Lower lobe of right lung (tissue), 2 donors: ENCODE measurements around the gene SDHAF3. TPM values are rescaled to one million over a fixed set of nuclear protein-coding genes. Genes with fewer than 3 reads are reported as not detected.
"Not testable (repeated sequence)": the region's sequence is repeated elsewhere in the genome, so short reads cannot be mapped to it uniquely, and the experiment has no call there.

Experiments used
- ATAC-seq, 2 donors: fragments of 200-7000 bp; cut with Tn5 transposase; one replicate each; pipeline ENCODE4 v1.9.1; 2020 to 2022; ENCODE audit warnings: mild to moderate bottlenecking in 2 of 2, moderate library complexity in 2 of 2
- DNase-seq: peaks from one replicate; pipeline ENCODE4 v3.0.0-alpha.2; 2020
- H3K27ac ChIP-seq: fragments of 200-600 bp; one replicate; pipeline ENCODE4 v1.8.0; 2022
- H3K27me3 ChIP-seq: fragments of 200-600 bp; one replicate; pipeline ENCODE4 v1.8.0; 2022; ENCODE audit warnings: low read depth
- H3K36me3 ChIP-seq: fragments of 200-600 bp; one replicate; pipeline ENCODE4 v1.8.0; 2022; ENCODE audit warnings: mild to moderate bottlenecking
- H3K4me1 ChIP-seq: fragments of 200-600 bp; one replicate; pipeline ENCODE4 v1.8.0; 2022
- H3K4me3 ChIP-seq: fragments of 200-600 bp; one replicate; pipeline ENCODE4 v1.8.0; 2022; ENCODE audit warnings: mild to moderate bottlenecking
- H3K9me3 ChIP-seq: fragments of 200-600 bp; one replicate; pipeline ENCODE4 v1.8.0; 2022
- intact Hi-C: fragments of 100-400 bp; cut with DNase I; formaldehyde crosslinking; loops from one replicate; pipeline ENCODE4 v1.11.0; 2022
- long read RNA-seq: library from polyadenylated mRNA; unstranded; transcript quantifications from one replicate; pipeline ENCODE4 v2.0.0, GENCODE V29; 2021
- total RNA-seq: library from RNA; stranded (reverse); fragmentation: NEBNext Ultra II Directional; extraction: Animal tissue kit (Norgen Biotek cat#: 25700); gene quantifications from one replicate; pipeline ENCODE4 v1.2.1, GENCODE V29; 2021
- TF ChIP-seq, protein P1 (sequence below): fragments of 200-600 bp; IDR thresholded peaks from one replicate; pipeline ENCODE4 v1.8.0; 2022; ENCODE audit warnings: antibody characterized with exemption, mild to moderate bottlenecking
- donor health status: DM: no; HTN: yes; CAD: no; lungs with severe emphysema.

The SDHAF3 gene
- 12.3 TPM for total RNA-seq
- long read RNA-seq, transcript SDHAF3-202 (2 exons, 2,060 nt), result major isoform, 10 of 11 reads
- long read RNA-seq, partial matches to known transcripts, result 0 of 11 reads
- long read RNA-seq, other reads (novel, unspliced or antisense), result 1 of 11 reads

DNA sequence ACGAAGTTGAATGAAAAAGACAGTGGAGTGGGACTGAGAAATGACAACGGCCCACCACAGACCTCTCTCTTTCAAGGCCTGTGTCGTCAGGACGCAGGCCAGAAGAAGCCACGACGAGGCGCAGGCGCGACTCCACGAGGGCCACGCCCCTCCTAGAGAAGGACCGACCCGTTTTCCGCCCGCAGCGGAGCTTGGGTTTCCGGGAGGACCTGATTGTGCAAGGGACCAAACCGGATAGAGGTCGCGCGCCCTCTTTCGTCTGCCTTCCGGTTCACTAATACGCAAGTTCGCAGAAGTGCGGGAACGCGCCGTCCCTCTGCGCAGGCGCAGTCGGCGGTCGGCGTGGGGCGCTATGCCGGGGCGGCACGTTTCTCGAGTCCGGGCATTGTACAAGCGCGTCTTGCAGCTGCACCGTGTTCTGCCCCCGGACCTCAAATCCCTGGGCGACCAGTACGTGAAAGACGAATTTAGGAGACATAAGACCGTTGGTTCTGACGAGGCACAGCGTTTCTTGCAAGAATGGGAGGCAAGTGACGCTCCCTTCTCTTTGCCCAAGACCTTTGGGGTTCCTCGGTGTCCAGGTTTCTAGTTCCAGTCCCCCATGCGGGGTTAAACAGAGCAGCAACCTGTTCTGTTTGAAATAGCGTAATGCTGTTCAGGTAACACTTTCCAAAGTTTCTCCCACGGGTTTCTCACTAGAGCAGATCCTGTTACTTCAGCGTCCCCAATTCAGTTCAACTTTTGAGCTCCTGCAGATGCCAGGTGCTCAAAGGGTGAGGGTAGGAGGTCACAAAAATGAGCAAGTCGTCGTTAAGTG lies at the start of gene SDHAF3:
SDHAF3 (plus strand) TSS at position 327 of the 817 bp plus-strand sequence; CDS start at position 353, 26 bp downstream.
- peak within 1 kb of the TSS; percentile 80 for H3K27ac ChIP-seq
- peak within 1 kb of the TSS; percentile 70 for H3K4me3 ChIP-seq
- no peaks in the 10 kb centered on the region for H3K9me3 ChIP-seq
- no peaks in the 10 kb centered on the region for H3K27me3 ChIP-seq
- TF ChIP-seq, protein P1, sequence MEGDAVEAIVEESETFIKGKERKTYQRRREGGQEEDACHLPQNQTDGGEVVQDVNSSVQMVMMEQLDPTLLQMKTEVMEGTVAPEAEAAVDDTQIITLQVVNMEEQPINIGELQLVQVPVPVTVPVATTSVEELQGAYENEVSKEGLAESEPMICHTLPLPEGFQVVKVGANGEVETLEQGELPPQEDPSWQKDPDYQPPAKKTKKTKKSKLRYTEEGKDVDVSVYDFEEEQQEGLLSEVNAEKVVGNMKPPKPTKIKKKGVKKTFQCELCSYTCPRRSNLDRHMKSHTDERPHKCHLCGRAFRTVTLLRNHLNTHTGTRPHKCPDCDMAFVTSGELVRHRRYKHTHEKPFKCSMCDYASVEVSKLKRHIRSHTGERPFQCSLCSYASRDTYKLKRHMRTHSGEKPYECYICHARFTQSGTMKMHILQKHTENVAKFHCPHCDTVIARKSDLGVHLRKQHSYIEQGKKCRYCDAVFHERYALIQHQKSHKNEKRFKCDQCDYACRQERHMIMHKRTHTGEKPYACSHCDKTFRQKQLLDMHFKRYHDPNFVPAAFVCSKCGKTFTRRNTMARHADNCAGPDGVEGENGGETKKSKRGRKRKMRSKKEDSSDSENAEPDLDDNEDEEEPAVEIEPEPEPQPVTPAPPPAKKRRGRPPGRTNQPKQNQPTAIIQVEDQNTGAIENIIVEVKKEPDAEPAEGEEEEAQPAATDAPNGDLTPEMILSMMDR, result peak; percentile 31
- peaks cover 15% of the 10 kb centered on the region for H3K4me1 ChIP-seq
- peak; percentile 100 for ATAC-seq
- no peaks in the 10 kb centered on the region for H3K36me3 ChIP-seq
- intact Hi-C loops, result no loop called here
- DNase-seq, result peak; percentile 99

DNA sequence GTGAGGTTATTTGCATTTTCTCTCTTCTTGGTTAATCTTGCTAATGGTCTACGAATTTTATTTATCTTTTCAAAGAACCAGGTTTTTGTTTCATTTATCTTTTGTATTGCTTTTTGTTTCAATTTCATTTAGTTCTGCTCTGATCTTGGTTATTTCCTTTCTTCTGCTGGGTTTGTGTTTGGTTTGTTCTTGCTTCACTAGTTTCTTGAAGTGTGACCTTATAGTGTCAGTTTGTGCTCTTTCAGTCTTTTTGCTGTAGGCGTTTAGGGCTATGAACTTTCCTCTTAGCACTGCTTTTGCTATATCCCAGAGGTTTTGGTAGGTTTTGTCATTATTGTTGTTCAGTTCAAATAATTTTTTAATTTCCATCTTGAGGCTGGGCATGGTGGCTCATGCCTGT lies 45.5 kb upstream of the SDHAF3 start:
- ATAC-seq, intact Hi-C loops, H3K4me3 ChIP-seq: not testable (repeated sequence)

DNA sequence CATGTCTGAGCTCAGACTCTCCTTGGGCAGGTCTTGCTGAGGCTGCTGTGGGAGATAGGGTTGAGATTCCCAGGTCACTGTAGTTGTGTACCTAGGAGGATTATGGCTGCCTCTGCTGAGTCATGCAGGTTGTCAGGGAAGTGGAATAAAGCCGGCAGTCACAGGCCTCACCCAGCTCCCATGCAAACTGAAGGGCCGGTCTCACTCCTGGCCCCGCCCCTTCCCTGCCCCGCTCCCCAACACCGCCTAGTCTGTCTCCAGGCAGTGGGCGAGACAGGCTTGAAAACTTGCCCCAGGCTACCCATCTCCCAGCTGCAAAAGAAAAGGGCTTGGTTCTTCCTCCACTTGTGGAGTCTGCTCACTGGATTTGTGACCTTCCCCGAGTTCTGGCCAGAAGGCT lies 41.6 kb upstream of the SDHAF3 start:
- ATAC-seq (no peak), DNase-seq (no peak)
- Histone ChIP-seq H3K36me3 (no peaks in the 10 kb centered on the region), H3K4me3 (no peak overlapping the region), H3K27ac (no peak overlapping the region), H3K9me3 (no peaks in the 10 kb centered on the region), H3K27me3 (peaks cover 3% of the 10 kb centered on the region), H3K4me1 (no peaks in the 10 kb centered on the region)
- TF ChIP-seq, protein P1, result no peak
- intact Hi-C loops, result no loop called here

More for the DNA sequence above, 45.5 kb upstream of the SDHAF3 start:
- H3K9me3 ChIP-seq, H3K27ac ChIP-seq, DNase-seq, H3K36me3 ChIP-seq, H3K4me1 ChIP-seq, H3K27me3 ChIP-seq: not testable (repeated sequence)

DNA sequence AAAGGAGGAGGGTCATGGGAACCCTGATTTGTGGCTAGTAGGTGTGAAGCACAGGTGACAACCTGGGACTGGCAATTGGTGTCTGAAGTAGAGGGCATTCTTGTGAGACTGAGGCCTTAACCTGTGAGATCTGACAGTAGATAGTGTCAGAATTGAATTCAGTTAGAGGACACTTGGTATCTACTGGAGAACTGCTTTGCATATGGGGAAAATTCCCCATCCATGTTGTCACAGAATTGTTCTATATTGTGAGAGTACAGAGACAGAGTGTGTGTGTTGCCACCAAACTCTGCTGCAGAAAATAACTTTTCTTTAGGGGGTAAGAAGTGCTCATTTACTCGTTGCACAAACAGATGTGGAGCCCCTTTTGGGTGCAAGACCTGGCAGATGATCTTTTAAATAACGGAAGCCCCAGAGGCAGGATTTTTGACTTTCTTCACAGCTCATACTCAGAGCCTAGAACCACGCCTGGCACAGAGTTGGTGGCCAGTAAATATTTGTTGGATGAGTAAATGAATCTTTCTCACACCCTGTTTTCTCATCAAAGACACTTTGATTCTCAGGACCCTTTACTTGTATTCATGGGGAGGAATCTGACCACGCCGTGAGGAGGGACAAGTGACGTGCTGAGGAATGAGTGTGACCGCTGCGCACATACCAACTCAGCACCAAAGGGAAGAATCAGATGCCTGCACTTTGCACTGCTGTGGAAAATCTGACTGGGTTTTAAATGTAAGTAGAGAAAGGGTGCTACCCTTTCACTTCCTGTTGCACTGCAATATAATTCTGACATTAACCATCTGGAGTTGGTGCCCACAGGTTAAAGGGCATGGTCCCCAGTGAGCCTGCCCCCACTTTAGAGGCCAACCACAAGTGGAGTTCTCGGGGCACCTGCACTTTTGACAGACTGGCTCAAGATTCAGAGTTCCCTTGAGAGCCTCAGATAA lies 39.2 kb upstream of the SDHAF3 start:
- ATAC-seq (no peak), DNase-seq (no peak)
- H3K27ac ChIP-seq, result no peak overlapping the region
- no peaks in the 10 kb centered on the region for H3K4me1 ChIP-seq
- intact Hi-C loops, result no loop called here
- TF ChIP-seq, protein P1, result no peak
- peaks cover 3% of the 10 kb centered on the region for H3K27me3 ChIP-seq
- H3K4me3 ChIP-seq, result no peak overlapping the region
- H3K9me3 ChIP-seq, result no peaks in the 10 kb centered on the region
- H3K36me3 ChIP-seq, result no peaks in the 10 kb centered on the region

DNA sequence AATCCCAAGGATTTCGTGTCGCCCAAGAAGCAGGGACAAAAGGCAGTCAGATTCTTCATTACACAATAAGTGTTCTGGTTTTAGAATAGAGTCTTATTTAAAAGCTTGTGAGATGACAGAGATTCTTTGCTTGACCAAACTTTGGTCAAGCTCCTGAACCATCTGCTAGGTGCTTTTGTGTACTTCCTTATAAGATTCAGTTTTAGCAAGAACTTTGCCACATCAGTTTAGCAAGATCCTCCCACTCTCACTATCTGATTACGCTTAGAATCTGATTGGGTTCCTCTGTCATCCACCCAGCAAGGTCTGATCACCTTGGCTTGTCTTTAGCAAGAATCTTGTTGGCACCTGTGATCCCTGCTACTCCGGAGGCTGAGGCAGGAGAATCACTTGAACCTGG lies 38.2 kb upstream of the SDHAF3 start:
- DNase-seq, result no peak
- Histone ChIP-seq H3K36me3 (no peaks in the 10 kb centered on the region), H3K27me3 (peaks cover 3% of the 10 kb centered on the region), H3K27ac (no peak overlapping the region), H3K4me3 (no peak overlapping the region), H3K9me3 (no peaks in the 10 kb centered on the region), H3K4me1 (no peaks in the 10 kb centered on the region)
- ATAC-seq, result no peak
- TF ChIP-seq, protein P1, result no peak
- intact Hi-C loops, result no loop called here
